ENCODE data around the gene PRLR.

Gene PRLR

GRCh38 chr5:35182910-35183535, 47.3 kb downstream of the PRLR start:
- no peak overlapping the region for H3K4me2 ChIP-seq (ENCODE audit: low read depth, low read length)
- no peak overlapping the region for H3K4me3 ChIP-seq (ENCODE audit: low read length)
- no peaks in the 10 kb centered on the region for H3F3A ChIP-seq (ENCODE audit: insufficient read depth, low read length)
- H3K27ac ChIP-seq (ENCODE audit: low read length): no peak overlapping the region
- peak; percentile 15 for DNase-seq
- H4K20me1 ChIP-seq (ENCODE audit: insufficient read depth, low read length): no peaks in the 10 kb centered on the region
- TF ChIP-seq CTCF (IDR thresholded peaks at IDR 0.05; ENCODE audit: low read length) (peak; percentile 40), EZH2phosphoT487 (IDR thresholded peaks at IDR 0.05; ENCODE audit: low read length) (no peak)
- H3K9me2 ChIP-seq (replicated peaks; ENCODE audit: insufficient read depth, low read length): no peaks in the 10 kb centered on the region
- H3K9me3 ChIP-seq (replicated peaks; ENCODE audit: insufficient read depth, low read length): no peaks in the 10 kb centered on the region
- no peaks in the 10 kb centered on the region for H3K27me3 ChIP-seq (replicated peaks; ENCODE audit: insufficient read depth, low read length)
- H3K79me2 ChIP-seq (ENCODE audit: low read length): no peaks in the 10 kb centered on the region
- H3K9ac ChIP-seq (ENCODE audit: low read length): no peak overlapping the region
- H3K36me3 ChIP-seq (replicated peaks; ENCODE audit: insufficient read depth, low read length): no peaks in the 10 kb centered on the region
- H2AFZ ChIP-seq (ENCODE audit: low read length): no peak overlapping the region
- no peaks in the 10 kb centered on the region for H3K4me1 ChIP-seq (ENCODE audit: low read length)

GRCh38 chr5:35182486-35182885, 47.8 kb downstream of the PRLR start:
- H3K4me2 ChIP-seq (ENCODE audit: low read depth, low read length): no peak overlapping the region
- no peaks in the 10 kb centered on the region for H3K27me3 ChIP-seq (replicated peaks; ENCODE audit: insufficient read depth, low read length)
- no peak overlapping the region for H3K9ac ChIP-seq (ENCODE audit: low read length)

GRCh38 chr5:35180046-35180445, 50.2 kb downstream of the PRLR start:
- no peak for DNase-seq
- Histone ChIP-seq H3K79me2 (ENCODE audit: low read length) (no peaks in the 10 kb centered on the region), H3K9me2 (replicated peaks; ENCODE audit: insufficient read depth, low read length) (no peaks in the 10 kb centered on the region), H3K4me1 (ENCODE audit: low read length) (no peaks in the 10 kb centered on the region), H3K36me3 (replicated peaks; ENCODE audit: insufficient read depth, low read length) (no peaks in the 10 kb centered on the region), H3F3A (ENCODE audit: insufficient read depth, low read length) (no peaks in the 10 kb centered on the region), H3K4me3 (ENCODE audit: low read length) (no peak overlapping the region), H3K9me3 (replicated peaks; ENCODE audit: insufficient read depth, low read length) (no peaks in the 10 kb centered on the region), H3K4me2 (ENCODE audit: low read depth, low read length) (no peak overlapping the region), H4K20me1 (ENCODE audit: insufficient read depth, low read length) (no peaks in the 10 kb centered on the region), H3K9ac (ENCODE audit: low read length) (no peak overlapping the region), H3K27me3 (replicated peaks; ENCODE audit: insufficient read depth, low read length) (no peaks in the 10 kb centered on the region), H3K27ac (ENCODE audit: low read length) (no peak overlapping the region), H2AFZ (ENCODE audit: low read length) (no peak overlapping the region)
- TF ChIP-seq CTCF (IDR thresholded peaks at IDR 0.05; ENCODE audit: low read length) (no peak), EZH2phosphoT487 (IDR thresholded peaks at IDR 0.05; ENCODE audit: low read length) (no peak), EZH2 (optimal IDR thresholded peaks at IDR 0.05; ENCODE audit: low read depth, low read length) (no peak)

More at GRCh38 chr5:35182486-35182885, 47.8 kb downstream of the PRLR start:
- Histone ChIP-seq H2AFZ (ENCODE audit: low read length) (no peak overlapping the region), H4K20me1 (ENCODE audit: insufficient read depth, low read length) (no peaks in the 10 kb centered on the region), H3K27ac (ENCODE audit: low read length) (no peak overlapping the region), H3K36me3 (replicated peaks; ENCODE audit: insufficient read depth, low read length) (no peaks in the 10 kb centered on the region), H3K4me3 (ENCODE audit: low read length) (no peak overlapping the region), H3K9me3 (replicated peaks; ENCODE audit: insufficient read depth, low read length) (no peaks in the 10 kb centered on the region), H3K79me2 (ENCODE audit: low read length) (no peaks in the 10 kb centered on the region), H3K9me2 (replicated peaks; ENCODE audit: insufficient read depth, low read length) (no peaks in the 10 kb centered on the region), H3K4me1 (ENCODE audit: low read length) (no peaks in the 10 kb centered on the region), H3F3A (ENCODE audit: insufficient read depth, low read length) (no peaks in the 10 kb centered on the region)
- TF ChIP-seq EZH2 (optimal IDR thresholded peaks at IDR 0.05; ENCODE audit: low read depth, low read length) (no peak), CTCF (IDR thresholded peaks at IDR 0.05; ENCODE audit: low read length) (no peak), EZH2phosphoT487 (IDR thresholded peaks at IDR 0.05; ENCODE audit: low read length) (no peak)
- no peak for DNase-seq

All from MM.1S (cell line).